HL-60 (cell line): ENCODE measurements around the gene DIP2C.

Source experiments
- CTCF ChIP-seq: IDR thresholded peaks from one replicate; pipeline ENCODE4 v1.5.1; 2011; ENCODE audit warnings: low read length, control low read depth, inconsistent platforms; ENCODE audit not compliant: insufficient read depth
- POLR2AphosphoS5 ChIP-seq: IDR thresholded peaks from 2 replicates; pipeline ENCODE4 v1.6.1; 2012; ENCODE audit warnings: low read depth

DNA sequence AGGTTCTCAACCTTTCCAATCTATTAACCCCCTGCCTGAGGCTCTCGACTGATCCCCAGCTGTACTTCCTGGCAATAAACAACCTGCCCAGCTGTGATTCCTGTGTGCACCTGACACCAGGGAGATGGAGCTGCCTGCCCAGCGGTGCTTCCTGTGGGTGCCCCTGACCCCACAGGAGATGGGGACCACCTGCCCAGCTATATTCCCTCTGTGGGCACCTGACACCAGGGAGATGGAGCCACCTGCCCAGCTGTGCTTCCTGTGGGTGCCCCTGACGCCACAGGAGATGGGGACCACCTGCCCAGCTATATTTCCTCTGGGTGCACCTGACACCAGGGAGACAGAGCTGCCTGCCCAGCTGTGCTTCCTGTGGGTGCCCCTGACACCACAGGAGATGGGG, 184.0 kb downstream of the DIP2C start:
- TF ChIP-seq CTCF (no peak), POLR2AphosphoS5 (no peak)
